DOHH2 (cell line): ENCODE measurements around the gene OLFML2A.
A peak's percentile ranks its signal among the peaks of the same experiment; 100 is the strongest.

Source experiments
- H3F3A ChIP-seq: fragments of 200-600 bp; sonication (generic), shearing (Covaris generic); 2 replicates; pipeline ENCODE4 v1.6.0; 2016; ENCODE audit warnings: antibody characterized with exemption, mild to moderate bottlenecking; ENCODE audit not compliant: control insufficient read depth, insufficient read depth
- H3K27ac ChIP-seq: fragments of 200-600 bp; sonication (generic); 2 replicates; pipeline ENCODE4 v1.5.1; 2014; ENCODE audit warnings: low read depth, mild to moderate bottlenecking, low read length, moderate library complexity
- H3K27me3 ChIP-seq: fragments of 200-600 bp; sonication (generic); 2 replicates; pipeline ENCODE4 v1.6.1; 2014; ENCODE audit warnings: mild to moderate bottlenecking, low read length, mixed read lengths; ENCODE audit not compliant: control insufficient read depth
- H3K36me3 ChIP-seq: fragments of 200-600 bp; sonication (generic); 2 replicates; pipeline ENCODE4 v1.6.1; 2014; ENCODE audit warnings: mild to moderate bottlenecking, low read length, moderate library complexity, mixed read lengths; ENCODE audit not compliant: control insufficient read depth
- H3K4me1 ChIP-seq: fragments of 200-600 bp; sonication (generic); 2 replicates; pipeline ENCODE4 v1.6.1; 2014; ENCODE audit warnings: mild to moderate bottlenecking, low read length, mixed read lengths; ENCODE audit not compliant: control insufficient read depth
- H3K4me2 ChIP-seq: fragments of 200-600 bp; sonication (generic); 2 replicates; pipeline ENCODE4 v1.6.0; 2014; ENCODE audit warnings: mild to moderate bottlenecking, low read length, moderate library complexity
- H3K4me3 ChIP-seq: fragments of 200-600 bp; sonication (generic); 2 replicates; pipeline ENCODE4 v1.5.1; 2014; ENCODE audit warnings: mild to moderate bottlenecking, low read length, mixed read lengths
- H3K79me2 ChIP-seq: fragments of 200-600 bp; sonication (generic); 2 replicates; pipeline ENCODE4 v1.6.1; 2014; ENCODE audit warnings: mild to moderate bottlenecking, low read length, mixed read lengths; ENCODE audit not compliant: control insufficient read depth
- H3K9me2 ChIP-seq: fragments of 200-600 bp; sonication (generic); replicated peaks from 2 replicates; pipeline ENCODE4 v1.6.1; 2014; ENCODE audit warnings: mild to moderate bottlenecking, low read length, mixed read lengths; ENCODE audit not compliant: control insufficient read depth
- H3K9me3 ChIP-seq: fragments of 200-600 bp; sonication (generic); 2 replicates; pipeline ENCODE4 v1.6.1; 2014; ENCODE audit warnings: antibody characterized with exemption, low read length, mixed read lengths; ENCODE audit not compliant: control insufficient read depth, insufficient read depth
- H4K20me1 ChIP-seq: fragments of 200-600 bp; sonication (generic); 2 replicates; pipeline ENCODE4 v1.6.0; 2014; ENCODE audit warnings: low read depth, mild to moderate bottlenecking, antibody characterized with exemption, low read length, moderate library complexity; ENCODE audit not compliant: control insufficient read depth, insufficient read depth
- EZH2phosphoT487 ChIP-seq: fragments of 200-600 bp; sonication (generic); IDR thresholded peaks from 2 replicates; pipeline ENCODE4 v1.6.1; 2017; ENCODE audit warnings: borderline replicate concordance, mild to moderate bottlenecking, antibody characterized with exemption, low read length, moderate library complexity, mixed read lengths
- TF ChIP-seq, protein P1 (sequence below): fragments of 200-600 bp; sonication (generic); IDR thresholded peaks from one replicate; pipeline ENCODE4 v1.5.1; 2014; ENCODE audit warnings: antibody characterized with exemption, mild to moderate bottlenecking, low read depth, low read length; ENCODE audit not compliant: poor library complexity, severe bottlenecking

OLFML2A gene

DNA sequence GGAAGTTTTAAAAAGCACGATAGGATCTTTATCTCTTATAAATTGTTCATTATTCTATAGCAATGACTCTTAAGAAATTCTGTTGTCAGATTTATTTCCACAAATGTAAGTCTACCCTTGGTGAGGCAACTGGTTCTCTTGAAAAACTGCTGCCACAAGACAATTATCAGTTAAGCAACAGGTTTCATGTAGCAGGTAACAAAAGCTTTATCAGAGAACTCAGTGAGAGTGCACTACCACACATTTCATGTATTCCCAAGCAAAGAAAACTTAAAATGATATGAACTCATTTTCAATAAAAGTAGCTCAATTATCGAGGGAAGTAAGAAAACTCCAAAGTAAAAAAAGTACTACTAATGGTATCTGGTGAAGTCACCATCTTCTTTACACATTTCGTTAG, 15.2 kb upstream of the OLFML2A start:
- Histone ChIP-seq H3K36me3 (no peaks in the 10 kb centered on the region), H3K4me2 (no peak overlapping the region), H4K20me1 (0 out of 2 replicates have a peak, but pooled peaks cover 5% of the 10 kb centered on the region), H3K4me3 (no peak overlapping the region), H3K79me2 (peaks cover 64% of the 10 kb centered on the region), H3K27ac (no peak overlapping the region), H3F3A (no peaks in the 10 kb centered on the region), H3K27me3 (no peaks in the 10 kb centered on the region; the same call in 1 of the 2 replicates), H3K4me1 (peaks cover 46% of the 10 kb centered on the region), H3K9me2 (no peaks in the 10 kb centered on the region), H3K9me3 (no peaks in the 10 kb centered on the region)
- TF ChIP-seq EZH2phosphoT487: no peak
- TF ChIP-seq, protein P1, sequence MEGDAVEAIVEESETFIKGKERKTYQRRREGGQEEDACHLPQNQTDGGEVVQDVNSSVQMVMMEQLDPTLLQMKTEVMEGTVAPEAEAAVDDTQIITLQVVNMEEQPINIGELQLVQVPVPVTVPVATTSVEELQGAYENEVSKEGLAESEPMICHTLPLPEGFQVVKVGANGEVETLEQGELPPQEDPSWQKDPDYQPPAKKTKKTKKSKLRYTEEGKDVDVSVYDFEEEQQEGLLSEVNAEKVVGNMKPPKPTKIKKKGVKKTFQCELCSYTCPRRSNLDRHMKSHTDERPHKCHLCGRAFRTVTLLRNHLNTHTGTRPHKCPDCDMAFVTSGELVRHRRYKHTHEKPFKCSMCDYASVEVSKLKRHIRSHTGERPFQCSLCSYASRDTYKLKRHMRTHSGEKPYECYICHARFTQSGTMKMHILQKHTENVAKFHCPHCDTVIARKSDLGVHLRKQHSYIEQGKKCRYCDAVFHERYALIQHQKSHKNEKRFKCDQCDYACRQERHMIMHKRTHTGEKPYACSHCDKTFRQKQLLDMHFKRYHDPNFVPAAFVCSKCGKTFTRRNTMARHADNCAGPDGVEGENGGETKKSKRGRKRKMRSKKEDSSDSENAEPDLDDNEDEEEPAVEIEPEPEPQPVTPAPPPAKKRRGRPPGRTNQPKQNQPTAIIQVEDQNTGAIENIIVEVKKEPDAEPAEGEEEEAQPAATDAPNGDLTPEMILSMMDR: no peak

DNA sequence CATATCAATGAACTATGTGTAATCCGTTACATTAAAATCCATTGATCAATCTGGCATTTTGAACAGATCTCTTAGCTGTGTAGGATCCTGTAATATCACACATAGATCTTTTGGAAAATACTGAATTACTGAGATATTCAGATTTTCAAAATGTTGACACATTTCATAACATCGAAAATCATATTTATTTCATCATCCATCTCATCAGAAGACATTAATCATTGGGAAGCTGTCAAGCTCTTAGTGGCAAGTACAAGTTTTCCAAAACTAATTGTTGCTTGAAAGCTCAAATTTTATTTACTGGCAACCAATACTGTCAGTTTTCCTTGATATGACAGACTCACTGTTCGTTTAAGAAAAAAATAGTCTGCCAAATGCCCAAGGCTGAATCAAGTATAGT, 14.3 kb upstream of the OLFML2A start:
- 0 out of 2 replicates have a peak, but pooled peaks cover 5% of the 10 kb centered on the region for H4K20me1 ChIP-seq

DNA sequence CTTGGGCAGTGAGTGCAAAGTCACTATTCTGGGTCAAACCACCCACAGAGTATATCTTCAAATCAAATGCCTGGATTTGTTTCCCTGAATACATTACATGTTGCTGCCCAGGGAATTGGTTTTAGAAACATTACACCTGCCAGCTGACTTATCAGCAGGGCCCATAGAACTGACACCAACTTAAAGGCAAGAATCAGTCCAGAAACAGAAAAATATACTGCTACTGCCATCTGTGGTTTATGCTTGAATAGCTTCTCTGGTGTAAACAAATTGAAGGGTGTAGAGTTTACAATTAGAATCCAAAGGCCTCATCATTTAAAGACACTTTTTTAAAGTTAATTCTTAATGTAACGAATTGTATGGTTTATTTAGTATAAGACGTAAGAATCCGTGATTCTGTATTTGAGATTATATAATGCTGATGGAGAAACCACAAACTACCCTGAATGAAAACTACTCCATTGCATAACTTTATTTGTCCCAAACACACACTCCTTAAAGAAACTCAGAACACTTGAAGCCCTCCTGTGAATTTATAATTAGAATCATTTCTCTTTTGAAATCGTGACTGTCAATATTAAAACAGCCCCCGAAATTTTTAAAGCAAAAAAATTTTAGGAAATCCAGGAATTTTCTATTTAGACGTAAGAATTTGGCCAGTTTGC, 12.0 kb upstream of the OLFML2A start:
- no peak for TF ChIP-seq EZH2phosphoT487
- TF ChIP-seq, protein P1: peak; percentile 39
- H3K9me3 ChIP-seq: no peaks in the 10 kb centered on the region
- peaks cover 60% of the 10 kb centered on the region for H3K4me1 ChIP-seq
- H3K9me2 ChIP-seq: no peaks in the 10 kb centered on the region
- peaks cover 12% of the 10 kb centered on the region for H3K27me3 ChIP-seq
- peaks cover 3% of the 10 kb centered on the region; the same call in 1 of the 2 replicates for H3F3A ChIP-seq
- H3K36me3 ChIP-seq: no peaks in the 10 kb centered on the region
- 0 out of 2 replicates have a peak, but pooled peaks cover 5% of the 10 kb centered on the region for H4K20me1 ChIP-seq
- peaks cover 71% of the 10 kb centered on the region for H3K79me2 ChIP-seq
- H3K4me3 ChIP-seq: peak overlapping the region; percentile 0
- peak overlapping the region; percentile 47 for H3K4me2 ChIP-seq
- no peak overlapping the region for H3K27ac ChIP-seq

More for the DNA sequence above, 14.3 kb upstream of the OLFML2A start:
- Histone ChIP-seq H3K9me3 (no peaks in the 10 kb centered on the region), H3F3A (no peaks in the 10 kb centered on the region), H3K4me2 (no peak overlapping the region), H3K79me2 (peaks cover 67% of the 10 kb centered on the region), H3K9me2 (no peaks in the 10 kb centered on the region), H3K27ac (no peak overlapping the region), H3K4me1 (peaks cover 54% of the 10 kb centered on the region), H3K27me3 (no peaks in the 10 kb centered on the region; the same call in 1 of the 2 replicates), H3K36me3 (no peaks in the 10 kb centered on the region), H3K4me3 (no peak overlapping the region)
- TF ChIP-seq, protein P1: no peak
- TF ChIP-seq EZH2phosphoT487: no peak
